K562 (cell line): ENCODE measurements around the gene RAP1GAP2.

Source experiments
- FOXA1 ChIP-seq: fragments of 450-650 bp; IDR thresholded peaks from 2 replicates; pipeline ENCODE4 v1.6.1; 2016; ENCODE audit warnings: mild to moderate bottlenecking, borderline replicate concordance
- JUN ChIP-seq, 2 experiments: sonication (generic) in 1 of 2; formaldehyde crosslinking in 1 of 2; IDR thresholded peaks; 2 replicates each; pipeline versions ENCODE4 v1.6.1 to v1.8.0; 2012 to 2022; ENCODE audit warnings: borderline replicate concordance in 2 of 2, mild to moderate bottlenecking in 2 of 2, improper control_type of control experiment in 1 of 2, low read depth in 1 of 2, low read length in 1 of 2, missing genetic modification reagents in 1 of 2
- MXI1 ChIP-seq: IDR thresholded peaks from 2 replicates; pipeline ENCODE4 v1.6.1; 2011; ENCODE audit warnings: low read depth, mild to moderate bottlenecking, improper control_type of control experiment, low read length
- PHF8 ChIP-seq: fragments of 200-600 bp; sonication (generic); IDR thresholded peaks from 2 replicates; pipeline ENCODE4 v1.6.1; 2012; ENCODE audit warnings: mixed run types, mild to moderate bottlenecking, inconsistent platforms, low read length, moderate library complexity, borderline replicate concordance
- POLR2AphosphoS5 ChIP-seq: IDR thresholded peaks from 2 replicates; pipeline ENCODE4 v1.6.1; 2011; ENCODE audit warnings: mild to moderate bottlenecking, low read depth, low read length, moderate library complexity; ENCODE audit not compliant: control insufficient read depth, insufficient read depth
- TBP ChIP-seq: optimal IDR thresholded peaks from 2 replicates; pipeline ENCODE3; 2011; ENCODE audit warnings: low read depth, low read length, improper control_type of control experiment
- YY1 ChIP-seq, 3 experiments: IDR thresholded peaks; 2 replicates each; pipeline ENCODE4 v1.6.1; 2011; ENCODE audit warnings: low read length in 2 of 3, mild to moderate bottlenecking in 2 of 3, moderate library complexity in 2 of 3, borderline replicate concordance in 1 of 3, control low read depth in 1 of 3, low read depth in 1 of 3; ENCODE audit not compliant: insufficient read depth in 3 of 3, insufficient replicate concordance in 2 of 3, control insufficient read depth in 1 of 3, insufficient read length in 1 of 3; ENCODE audit errors: extremely low read depth in 1 of 3
- ZC3H11A ChIP-seq: IDR thresholded peaks from 2 replicates; pipeline ENCODE4 v1.6.1; 2012; ENCODE audit warnings: low read depth, low read length, improper control_type of control experiment
- ZFP36 ChIP-seq: fragments of 150-350 bp; IDR thresholded peaks from 2 replicates; pipeline ENCODE4 v1.6.1; 2018; ENCODE audit warnings: low read length, low read depth; ENCODE audit not compliant: partially characterized antibody
- ZSCAN29 ChIP-seq: fragments of 450-650 bp; IDR thresholded peaks from 2 replicates; pipeline ENCODE4 v1.6.1; 2017
- TF ChIP-seq, protein P1 (sequence below): sonication (generic); formaldehyde crosslinking; IDR thresholded peaks from 2 replicates; pipeline ENCODE4 v1.9.0; 2022; ENCODE audit warnings: mild to moderate bottlenecking, missing genetic modification reagents
- TF ChIP-seq, protein P2 (sequence below), 2 experiments: fragments of 450-650 bp; formaldehyde crosslinking in 1 of 2; IDR thresholded peaks; 2 replicates each; pipeline versions ENCODE4 v1.4.0 to v1.6.1; 2014 to 2020; ENCODE audit warnings: mild to moderate bottlenecking in 2 of 2, borderline replicate concordance in 1 of 2, low read depth in 1 of 2
- TF ChIP-seq, protein P3 (sequence below), 2 experiments: fragments of 450-650 bp in 1 of 2; sonication (generic) in 1 of 2; formaldehyde crosslinking in 1 of 2; IDR thresholded peaks; 2 replicates each; pipeline versions ENCODE4 v1.7.1 to v1.9.0; 2016 to 2022; ENCODE audit warnings: inconsistent platforms in 1 of 2, mild to moderate bottlenecking in 1 of 2, missing genetic modification reagents in 1 of 2

DNA sequence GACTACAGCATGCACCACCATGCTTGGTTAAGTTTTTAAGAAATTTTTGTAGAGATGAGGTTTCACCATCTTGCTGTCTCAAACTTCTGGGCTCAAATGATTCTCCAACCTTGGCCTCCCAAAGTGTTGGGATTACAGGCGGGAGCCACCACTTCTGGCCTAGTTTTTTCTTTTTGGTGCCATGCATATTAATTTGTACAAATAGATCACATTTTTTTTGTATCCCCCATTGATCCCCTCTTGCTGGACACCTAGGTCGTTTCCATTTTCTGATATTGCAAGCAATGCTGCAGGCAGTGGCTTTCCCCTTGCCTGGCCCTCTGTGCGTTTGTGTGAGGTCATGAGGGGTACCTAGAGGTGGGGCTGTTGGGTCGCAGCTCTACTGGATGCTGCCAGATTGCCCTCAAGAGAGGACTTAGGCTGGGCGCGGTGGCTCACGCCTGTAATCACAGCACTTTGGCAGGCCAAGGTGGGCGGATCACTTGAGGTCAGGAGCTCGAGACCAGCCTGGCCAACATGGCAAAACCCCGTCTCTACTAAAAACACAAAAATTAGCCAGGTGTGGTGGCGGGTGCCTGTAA is 23.8 kb downstream of the RAP1GAP2 start:
- no peak for TF ChIP-seq MXI1
- no peak for TF ChIP-seq ZC3H11A
- TF ChIP-seq, protein P1, sequence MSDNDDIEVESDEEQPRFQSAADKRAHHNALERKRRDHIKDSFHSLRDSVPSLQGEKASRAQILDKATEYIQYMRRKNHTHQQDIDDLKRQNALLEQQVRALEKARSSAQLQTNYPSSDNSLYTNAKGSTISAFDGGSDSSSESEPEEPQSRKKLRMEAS (CRISPR knock-in tag): no peak
- no peak for TF ChIP-seq JUN (IDR thresholded peaks at IDR 0.05; ENCODE audit: borderline replicate concordance, low read depth, low read length)
- TF ChIP-seq JUN (CRISPR knock-in tag; IDR thresholded peaks at IDR 0.05; ENCODE audit: borderline replicate concordance): no peak
- TF ChIP-seq, protein P2, sequence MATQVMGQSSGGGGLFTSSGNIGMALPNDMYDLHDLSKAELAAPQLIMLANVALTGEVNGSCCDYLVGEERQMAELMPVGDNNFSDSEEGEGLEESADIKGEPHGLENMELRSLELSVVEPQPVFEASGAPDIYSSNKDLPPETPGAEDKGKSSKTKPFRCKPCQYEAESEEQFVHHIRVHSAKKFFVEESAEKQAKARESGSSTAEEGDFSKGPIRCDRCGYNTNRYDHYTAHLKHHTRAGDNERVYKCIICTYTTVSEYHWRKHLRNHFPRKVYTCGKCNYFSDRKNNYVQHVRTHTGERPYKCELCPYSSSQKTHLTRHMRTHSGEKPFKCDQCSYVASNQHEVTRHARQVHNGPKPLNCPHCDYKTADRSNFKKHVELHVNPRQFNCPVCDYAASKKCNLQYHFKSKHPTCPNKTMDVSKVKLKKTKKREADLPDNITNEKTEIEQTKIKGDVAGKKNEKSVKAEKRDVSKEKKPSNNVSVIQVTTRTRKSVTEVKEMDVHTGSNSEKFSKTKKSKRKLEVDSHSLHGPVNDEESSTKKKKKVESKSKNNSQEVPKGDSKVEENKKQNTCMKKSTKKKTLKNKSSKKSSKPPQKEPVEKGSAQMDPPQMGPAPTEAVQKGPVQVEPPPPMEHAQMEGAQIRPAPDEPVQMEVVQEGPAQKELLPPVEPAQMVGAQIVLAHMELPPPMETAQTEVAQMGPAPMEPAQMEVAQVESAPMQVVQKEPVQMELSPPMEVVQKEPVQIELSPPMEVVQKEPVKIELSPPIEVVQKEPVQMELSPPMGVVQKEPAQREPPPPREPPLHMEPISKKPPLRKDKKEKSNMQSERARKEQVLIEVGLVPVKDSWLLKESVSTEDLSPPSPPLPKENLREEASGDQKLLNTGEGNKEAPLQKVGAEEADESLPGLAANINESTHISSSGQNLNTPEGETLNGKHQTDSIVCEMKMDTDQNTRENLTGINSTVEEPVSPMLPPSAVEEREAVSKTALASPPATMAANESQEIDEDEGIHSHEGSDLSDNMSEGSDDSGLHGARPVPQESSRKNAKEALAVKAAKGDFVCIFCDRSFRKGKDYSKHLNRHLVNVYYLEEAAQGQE (IDR thresholded peaks at IDR 0.05; ENCODE audit: borderline replicate concordance): no peak
- TF ChIP-seq, protein P2 (CRISPR knock-in tag; IDR thresholded peaks at IDR 0.05; ENCODE audit: low read depth): no peak
- TF ChIP-seq ZSCAN29: no peak
- TF ChIP-seq FOXA1: no peak
- TF ChIP-seq YY1 (IDR thresholded peaks at IDR 0.05; ENCODE audit: borderline replicate concordance in 1 of 3, control insufficient read depth in 1 of 3, extremely low read depth in 1 of 3, insufficient read depth in 3 of 3, insufficient read length in 1 of 3, insufficient replicate concordance in 2 of 3, low read depth in 1 of 3, low read length in 2 of 3): no peak
- TF ChIP-seq ZFP36: no peak
- no peak for TF ChIP-seq PHF8
- no peak for TF ChIP-seq TBP
- TF ChIP-seq POLR2AphosphoS5: no peak
- TF ChIP-seq, protein P3, sequence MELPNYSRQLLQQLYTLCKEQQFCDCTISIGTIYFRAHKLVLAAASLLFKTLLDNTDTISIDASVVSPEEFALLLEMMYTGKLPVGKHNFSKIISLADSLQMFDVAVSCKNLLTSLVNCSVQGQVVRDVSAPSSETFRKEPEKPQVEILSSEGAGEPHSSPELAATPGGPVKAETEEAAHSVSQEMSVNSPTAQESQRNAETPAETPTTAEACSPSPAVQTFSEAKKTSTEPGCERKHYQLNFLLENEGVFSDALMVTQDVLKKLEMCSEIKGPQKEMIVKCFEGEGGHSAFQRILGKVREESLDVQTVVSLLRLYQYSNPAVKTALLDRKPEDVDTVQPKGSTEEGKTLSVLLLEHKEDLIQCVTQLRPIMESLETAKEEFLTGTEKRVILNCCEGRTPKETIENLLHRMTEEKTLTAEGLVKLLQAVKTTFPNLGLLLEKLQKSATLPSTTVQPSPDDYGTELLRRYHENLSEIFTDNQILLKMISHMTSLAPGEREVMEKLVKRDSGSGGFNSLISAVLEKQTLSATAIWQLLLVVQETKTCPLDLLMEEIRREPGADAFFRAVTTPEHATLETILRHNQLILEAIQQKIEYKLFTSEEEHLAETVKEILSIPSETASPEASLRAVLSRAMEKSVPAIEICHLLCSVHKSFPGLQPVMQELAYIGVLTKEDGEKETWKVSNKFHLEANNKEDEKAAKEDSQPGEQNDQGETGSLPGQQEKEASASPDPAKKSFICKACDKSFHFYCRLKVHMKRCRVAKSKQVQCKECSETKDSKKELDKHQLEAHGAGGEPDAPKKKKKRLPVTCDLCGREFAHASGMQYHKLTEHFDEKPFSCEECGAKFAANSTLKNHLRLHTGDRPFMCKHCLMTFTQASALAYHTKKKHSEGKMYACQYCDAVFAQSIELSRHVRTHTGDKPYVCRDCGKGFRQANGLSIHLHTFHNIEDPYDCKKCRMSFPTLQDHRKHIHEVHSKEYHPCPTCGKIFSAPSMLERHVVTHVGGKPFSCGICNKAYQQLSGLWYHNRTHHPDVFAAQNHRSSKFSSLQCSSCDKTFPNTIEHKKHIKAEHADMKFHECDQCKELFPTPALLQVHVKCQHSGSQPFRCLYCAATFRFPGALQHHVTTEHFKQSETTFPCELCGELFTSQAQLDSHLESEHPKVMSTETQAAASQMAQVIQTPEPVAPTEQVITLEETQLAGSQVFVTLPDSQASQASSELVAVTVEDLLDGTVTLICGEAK (IDR thresholded peaks at IDR 0.05): no peak
- TF ChIP-seq, protein P3 (CRISPR knock-in tag; IDR thresholded peaks at IDR 0.05): no peak
